Measurements from ENCODE around the gene CEP89. TPM values are rescaled to one million over a fixed set of nuclear protein-coding genes. Genes with fewer than 3 reads are reported as not detected.
"Not testable (repeated sequence)": the region's sequence is repeated elsewhere in the genome, so short reads cannot be mapped to it uniquely, and the experiment has no call there.

Gene CEP89
- total RNA-seq, 3 donors from 2014 or later = 14.8 to 17.8 (median 14.8) TPM

DNA sequence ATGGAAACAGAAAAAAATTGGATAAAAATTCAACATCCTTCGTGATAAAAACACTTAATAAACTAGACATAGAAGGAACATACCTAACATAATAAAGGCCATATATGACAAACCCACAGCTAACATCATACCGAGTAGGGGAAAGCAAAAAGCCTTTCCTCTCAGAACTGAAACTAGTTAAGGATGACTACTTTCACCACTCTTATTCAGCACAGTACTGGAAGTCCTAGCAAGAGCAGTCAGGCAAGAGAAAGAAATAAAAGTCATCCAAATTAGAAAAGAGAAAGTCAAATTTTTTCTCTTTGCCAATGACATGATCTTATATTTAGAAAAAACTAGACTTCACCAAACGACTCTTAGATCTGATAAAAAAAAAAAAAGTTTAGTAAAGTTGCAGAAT lies 76.4 kb downstream of the CEP89 start:
- ATAC-seq = peak; percentile 54 to 55
- H3K36me3 Mint-ChIP-seq (ENCODE audit: insufficient read depth) = peaks cover 52% of the 10 kb centered on the region
- no peak for DNase-seq
- no peaks in the 10 kb centered on the region for H3K27me3 Mint-ChIP-seq (ENCODE audit: low read depth)
- H3K4me1 Mint-ChIP-seq (ENCODE audit: low read depth) = peaks cover 6% of the 10 kb centered on the region
- peaks cover 28% of the 10 kb centered on the region for H3K9me3 Mint-ChIP-seq
- no peak overlapping the region for H3K4me3 Mint-ChIP-seq

DNA sequence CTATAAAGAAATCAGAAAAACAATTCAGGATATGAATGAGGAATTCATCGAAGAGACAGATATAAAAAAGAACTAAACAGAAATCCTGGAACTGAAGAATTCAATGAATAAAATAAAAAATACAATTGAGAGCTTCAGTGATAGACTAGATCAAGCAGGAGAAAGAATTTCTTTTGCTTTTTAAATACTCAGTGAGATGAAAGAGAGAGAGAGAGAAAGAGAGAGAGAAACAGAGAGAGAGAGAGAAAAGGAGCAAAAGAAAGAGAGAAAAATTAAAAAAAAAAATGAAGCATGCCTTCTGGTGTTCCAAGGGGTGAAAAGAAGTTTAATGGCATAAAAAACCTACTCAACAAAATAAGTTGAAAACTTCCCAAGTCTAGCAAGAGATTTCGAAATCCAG lies 80.1 kb downstream of the CEP89 start:
- Mint-ChIP-seq H3K4me3 (no peak overlapping the region), H3K9me3 (peaks cover 28% of the 10 kb centered on the region), H3K4me1 (ENCODE audit: low read depth) (peaks cover 4% of the 10 kb centered on the region), H3K36me3 (ENCODE audit: insufficient read depth) (peaks cover 38% of the 10 kb centered on the region), H3K27me3 (ENCODE audit: low read depth) (no peaks in the 10 kb centered on the region)
- ATAC-seq (no peak), DNase-seq (no peak)

DNA sequence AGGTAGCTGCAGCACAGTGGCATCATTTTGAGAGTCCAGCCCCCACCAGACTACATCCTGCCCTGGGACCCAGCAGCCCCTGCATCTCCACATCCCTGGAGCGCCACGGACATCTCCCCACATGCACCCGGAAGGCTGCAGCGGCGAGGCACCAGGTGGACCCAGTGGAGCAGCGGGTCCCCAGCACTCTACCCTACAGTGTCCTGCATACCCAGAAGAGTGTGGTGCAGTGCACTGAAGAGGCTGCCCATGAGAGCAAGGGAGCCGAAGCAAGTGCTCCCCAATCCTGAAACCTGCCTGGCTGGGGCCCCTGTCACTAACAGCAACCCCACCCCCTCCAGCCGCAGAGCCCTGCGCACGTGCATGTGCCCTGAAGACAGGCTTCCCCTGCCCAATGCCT lies 80.9 kb downstream of the CEP89 start:
- ATAC-seq (no peak), DNase-seq (no peak)
- H3K9me3 Mint-ChIP-seq = peaks cover 28% of the 10 kb centered on the region
- H3K36me3 Mint-ChIP-seq (ENCODE audit: insufficient read depth) = peaks cover 41% of the 10 kb centered on the region
- H3K4me3 Mint-ChIP-seq = no peak overlapping the region
- H3K27me3 Mint-ChIP-seq (ENCODE audit: low read depth) = no peaks in the 10 kb centered on the region
- H3K4me1 Mint-ChIP-seq (ENCODE audit: low read depth) = peaks cover 2% of the 10 kb centered on the region

DNA sequence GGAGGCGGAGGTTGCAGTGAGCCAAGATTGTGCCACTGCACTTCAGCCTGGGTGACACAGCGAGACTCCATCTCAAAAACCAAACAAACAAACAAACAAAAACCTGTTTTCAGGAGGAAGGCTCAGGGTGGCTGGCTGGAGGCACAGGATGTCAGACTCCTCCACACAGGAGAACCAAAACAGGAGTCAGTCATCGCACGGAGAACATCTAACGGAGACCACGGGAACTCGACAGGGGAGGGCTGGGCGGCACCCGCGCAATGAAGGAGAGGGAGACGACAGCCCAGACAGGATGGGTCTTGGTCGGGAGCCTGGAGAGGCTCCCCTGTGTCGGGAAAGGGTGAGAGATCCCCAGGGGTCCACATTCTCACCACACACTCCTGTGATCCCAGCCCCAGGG lies 81.4 kb downstream of the CEP89 start:
- Mint-ChIP-seq H3K4me3 (no peak overlapping the region), H3K9me3 (peaks cover 28% of the 10 kb centered on the region), H3K36me3 (ENCODE audit: insufficient read depth) (peaks cover 41% of the 10 kb centered on the region), H3K27me3 (ENCODE audit: low read depth) (no peaks in the 10 kb centered on the region), H3K4me1 (ENCODE audit: low read depth) (peaks cover 2% of the 10 kb centered on the region)
- ATAC-seq (no peak), DNase-seq (no peak)

DNA sequence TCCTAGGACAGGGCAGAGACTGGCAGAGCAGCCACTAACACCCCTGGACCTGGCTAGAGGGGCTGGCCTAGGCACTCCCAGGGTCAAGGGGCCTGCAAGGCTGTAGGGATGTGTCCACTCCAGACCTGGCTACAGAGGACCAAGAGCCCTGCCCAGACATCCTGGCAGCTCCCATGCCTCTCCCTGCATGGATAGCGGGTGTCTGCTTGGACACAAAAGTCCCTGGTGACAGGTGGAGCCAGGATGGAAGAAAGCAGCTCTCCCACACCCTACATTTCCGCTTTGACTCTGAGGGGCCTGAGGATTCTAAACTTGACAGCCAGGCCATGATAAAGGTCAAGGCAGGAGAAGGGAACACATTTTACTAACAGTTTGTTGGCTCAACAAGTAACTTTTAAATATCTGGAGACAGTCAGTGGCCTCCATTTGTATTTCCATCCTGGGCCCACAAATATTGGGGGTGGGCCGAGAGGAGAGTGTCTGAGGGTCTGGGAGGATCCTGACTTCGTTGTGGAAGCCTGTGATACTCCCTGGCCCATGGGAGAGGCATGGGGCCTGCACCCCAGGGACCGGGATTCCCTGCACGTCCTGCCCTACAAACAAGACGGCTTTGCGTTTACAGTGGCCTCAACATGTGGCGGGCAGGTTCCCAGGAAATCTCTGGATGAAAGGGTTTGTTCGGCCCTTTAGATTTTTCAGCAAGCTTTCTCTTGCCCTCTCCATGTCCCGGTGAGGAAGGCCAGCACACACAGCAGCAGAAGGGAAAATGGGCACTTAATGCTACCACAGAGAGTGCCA lies 82.4 kb downstream of the CEP89 start:
- Mint-ChIP-seq H3K27me3 (ENCODE audit: low read depth) (no peaks in the 10 kb centered on the region), H3K4me1 (ENCODE audit: low read depth) (no peaks in the 10 kb centered on the region), H3K4me3 (no peak overlapping the region), H3K36me3 (ENCODE audit: insufficient read depth) (peaks cover 32% of the 10 kb centered on the region), H3K9me3 (peaks cover 24% of the 10 kb centered on the region)
- DNase-seq (no peak), ATAC-seq (no peak)

DNA sequence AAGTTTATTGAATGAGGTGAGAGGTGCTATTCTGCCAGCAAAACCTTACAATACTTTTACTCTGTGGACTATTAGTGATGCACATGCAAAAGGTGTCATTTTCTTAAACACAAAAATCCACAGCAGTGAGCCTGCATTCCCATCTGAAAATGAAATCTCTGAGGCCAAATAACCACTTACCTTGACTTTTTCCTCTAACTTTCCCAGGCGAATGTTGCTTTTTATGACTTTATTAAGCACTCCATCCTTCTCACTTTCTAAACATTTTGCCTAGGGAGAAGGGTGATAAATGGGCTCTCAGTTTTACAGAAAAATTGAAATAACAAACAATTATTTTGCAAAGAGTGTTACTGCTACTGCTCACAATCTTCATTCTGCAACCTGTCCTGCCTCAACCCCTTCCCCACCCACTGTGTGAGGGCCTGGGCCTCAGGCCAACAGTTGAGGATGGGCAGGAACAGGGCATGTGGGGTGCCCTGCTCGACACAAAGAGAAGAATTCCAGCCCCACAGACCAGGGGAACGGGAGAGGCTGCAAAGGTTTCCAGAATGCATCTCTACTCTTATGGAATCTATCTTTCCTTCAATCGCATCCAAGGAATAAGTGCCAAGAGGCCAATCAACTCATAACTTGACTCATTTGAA lies 84.1 kb downstream of the CEP89 start:
- Mint-ChIP-seq H3K4me1 (ENCODE audit: low read depth) (no peaks in the 10 kb centered on the region), H3K36me3 (ENCODE audit: insufficient read depth) (peaks cover 18% of the 10 kb centered on the region), H3K27me3 (ENCODE audit: low read depth) (no peaks in the 10 kb centered on the region), H3K4me3 (no peak overlapping the region), H3K9me3 (peaks cover 9% of the 10 kb centered on the region)
- no peak for DNase-seq
- no peak for ATAC-seq

DNA sequence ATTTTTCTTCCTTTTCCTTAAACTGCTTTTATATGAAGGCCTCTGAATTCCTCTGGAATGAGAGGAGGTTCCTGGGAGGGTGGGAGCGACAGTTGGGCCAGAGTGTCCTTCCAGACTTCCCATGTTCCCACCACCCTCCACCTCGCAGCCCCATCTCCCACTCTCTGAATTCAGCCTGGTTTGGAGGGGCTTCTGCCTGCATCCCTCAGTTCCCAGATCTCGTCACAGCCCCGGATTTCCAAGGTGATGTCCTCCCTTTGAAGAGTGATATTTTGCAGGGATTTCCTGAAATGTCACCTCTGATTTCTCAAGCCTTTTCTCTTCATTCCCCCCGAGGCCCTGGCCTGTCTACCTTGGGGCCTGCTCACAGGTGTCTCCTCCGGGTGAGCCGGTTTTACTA lies 85.5 kb downstream of the CEP89 start:
- no peaks in the 10 kb centered on the region for H3K27me3 Mint-ChIP-seq (ENCODE audit: low read depth)
- peaks cover under 1% of the 10 kb centered on the region for H3K9me3 Mint-ChIP-seq
- H3K4me3 Mint-ChIP-seq = no peak overlapping the region

DNA sequence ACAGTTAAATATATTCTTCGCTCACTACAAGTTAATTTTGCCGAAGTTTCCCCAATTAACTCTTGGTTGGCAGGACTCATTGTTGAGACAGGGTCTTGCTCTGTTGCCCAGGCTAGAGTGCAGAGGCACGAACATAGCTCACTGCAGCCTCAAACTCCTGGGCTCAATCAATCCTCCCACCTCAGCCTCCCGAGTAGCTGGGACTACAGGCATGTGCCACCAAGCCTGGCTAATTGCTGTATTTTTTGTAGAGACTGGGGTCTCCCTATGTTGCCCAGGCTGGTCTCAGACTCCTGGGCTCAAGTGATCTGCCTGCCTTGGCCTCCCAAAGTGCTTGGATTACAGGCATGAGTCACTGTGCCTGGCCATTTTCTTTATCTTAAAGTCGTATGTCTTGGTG lies 86.5 kb downstream of the CEP89 start:
- DNase-seq; ATAC-seq; H3K4me3 Mint-ChIP-seq; H3K27me3 Mint-ChIP-seq (ENCODE audit: low read depth); H3K4me1 Mint-ChIP-seq (ENCODE audit: low read depth); H3K36me3 Mint-ChIP-seq (ENCODE audit: insufficient read depth); H3K9me3 Mint-ChIP-seq: not testable (repeated sequence)

More for the DNA sequence above, 85.5 kb downstream of the CEP89 start:
- no peak for DNase-seq
- ATAC-seq = no peak
- Mint-ChIP-seq H3K36me3 (ENCODE audit: insufficient read depth) (peaks cover 8% of the 10 kb centered on the region), H3K4me1 (ENCODE audit: low read depth) (no peaks in the 10 kb centered on the region)

DNA sequence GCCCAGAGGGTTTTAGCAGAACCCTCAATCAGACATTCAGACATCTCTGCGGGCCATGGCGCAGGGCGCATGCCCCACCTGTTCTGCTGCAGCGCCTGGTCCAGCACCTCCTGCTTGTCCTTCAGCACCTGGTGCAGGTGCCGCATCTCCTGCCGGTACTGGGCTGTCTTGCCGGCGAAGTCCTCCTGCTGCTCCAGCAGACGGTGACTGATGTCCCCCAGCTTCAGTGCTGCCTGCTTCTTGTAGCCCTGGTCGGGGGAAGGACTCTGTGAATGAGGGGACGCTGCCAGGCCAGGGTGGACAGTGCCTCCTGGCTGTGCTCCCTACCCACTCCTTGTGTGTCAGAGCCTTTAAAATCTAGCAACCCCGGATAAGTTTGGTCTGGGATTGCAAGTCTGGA lies 90.0 kb downstream of the CEP89 start:
- H3K36me3 Mint-ChIP-seq (ENCODE audit: insufficient read depth) = peaks cover 14% of the 10 kb centered on the region
- no peak overlapping the region for H3K4me3 Mint-ChIP-seq
- no peaks in the 10 kb centered on the region for H3K9me3 Mint-ChIP-seq
- no peaks in the 10 kb centered on the region for H3K27me3 Mint-ChIP-seq (ENCODE audit: low read depth)
- ATAC-seq = no peak
- DNase-seq = no peak
- H3K4me1 Mint-ChIP-seq (ENCODE audit: low read depth) = no peaks in the 10 kb centered on the region

DNA sequence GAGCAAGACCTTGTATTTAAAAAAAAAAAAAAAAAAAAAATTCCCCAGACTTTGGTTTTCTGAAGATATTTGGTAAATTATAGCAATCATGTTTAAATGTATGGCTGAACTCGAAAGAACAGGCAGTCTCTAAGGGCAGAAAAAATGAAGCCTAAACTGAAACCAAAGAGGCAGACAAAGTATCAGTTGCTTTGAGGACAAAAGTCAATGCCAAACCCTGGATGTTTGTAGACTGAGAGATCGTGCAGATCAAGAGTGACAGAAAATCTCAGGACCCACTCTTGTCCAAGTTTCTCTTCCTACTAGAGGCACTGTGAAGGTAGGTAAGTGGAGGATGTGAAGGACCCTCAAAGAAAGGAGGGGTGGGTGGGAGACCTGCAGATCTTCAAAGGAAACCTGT lies 91.1 kb downstream of the CEP89 start:
- no peaks in the 10 kb centered on the region for H3K4me1 Mint-ChIP-seq (ENCODE audit: low read depth)
- H3K9me3 Mint-ChIP-seq = no peaks in the 10 kb centered on the region
- DNase-seq = no peak
- H3K36me3 Mint-ChIP-seq (ENCODE audit: insufficient read depth) = peaks cover 9% of the 10 kb centered on the region
- H3K27me3 Mint-ChIP-seq (ENCODE audit: low read depth) = no peaks in the 10 kb centered on the region
- no peak overlapping the region for H3K4me3 Mint-ChIP-seq
- ATAC-seq = no peak

DNA sequence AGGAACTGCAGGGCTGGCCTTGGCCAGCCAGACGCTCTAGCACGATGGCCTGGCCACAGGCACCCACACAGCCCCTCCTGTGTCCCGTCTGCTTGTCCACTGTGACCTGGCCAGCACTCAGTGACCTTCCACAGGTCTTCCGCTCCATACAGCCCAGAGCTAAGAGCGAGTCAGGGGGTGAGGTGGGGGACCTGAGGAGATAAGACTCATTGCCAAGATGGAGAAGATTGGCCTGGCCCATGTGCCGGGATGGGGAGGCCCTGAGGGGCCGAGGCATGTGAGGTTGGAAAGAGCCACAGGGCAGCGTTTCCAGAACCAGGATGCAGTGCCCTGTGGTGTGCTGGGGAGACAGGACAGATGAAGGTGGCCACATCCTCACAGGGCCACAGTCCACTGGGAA lies 92.0 kb downstream of the CEP89 start:
- Mint-ChIP-seq H3K4me3 (no peak overlapping the region), H3K4me1 (ENCODE audit: low read depth) (no peaks in the 10 kb centered on the region), H3K27me3 (ENCODE audit: low read depth) (no peaks in the 10 kb centered on the region), H3K36me3 (ENCODE audit: insufficient read depth) (peaks cover 9% of the 10 kb centered on the region), H3K9me3 (no peaks in the 10 kb centered on the region)
- DNase-seq = no peak
- ATAC-seq = no peak

DNA sequence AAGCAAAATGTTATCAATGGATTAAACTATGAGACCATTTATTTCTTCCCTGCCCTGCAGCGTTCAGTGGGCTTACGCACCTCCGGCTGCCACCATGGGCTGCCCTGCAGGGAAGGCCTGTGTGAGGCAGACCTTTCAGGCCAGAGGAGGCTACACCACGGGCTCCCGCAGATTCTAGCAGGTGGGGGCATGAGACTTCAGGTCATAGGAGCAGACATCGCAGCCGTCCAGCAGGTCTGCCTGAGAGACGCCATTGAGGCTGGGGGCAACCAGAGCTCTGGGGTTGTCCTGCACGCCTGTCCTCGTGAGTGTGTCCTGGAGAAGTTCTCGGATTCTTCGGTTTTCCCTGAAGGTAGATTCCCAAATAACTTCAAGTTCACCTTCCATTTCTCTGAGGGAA lies 92.8 kb downstream of the CEP89 start:
- Mint-ChIP-seq H3K9me3 (no peaks in the 10 kb centered on the region), H3K4me3 (no peak overlapping the region), H3K4me1 (ENCODE audit: low read depth) (no peaks in the 10 kb centered on the region), H3K36me3 (ENCODE audit: insufficient read depth) (peaks cover 7% of the 10 kb centered on the region), H3K27me3 (ENCODE audit: low read depth) (no peaks in the 10 kb centered on the region)
- ATAC-seq (no peak), DNase-seq (no peak)

DNA sequence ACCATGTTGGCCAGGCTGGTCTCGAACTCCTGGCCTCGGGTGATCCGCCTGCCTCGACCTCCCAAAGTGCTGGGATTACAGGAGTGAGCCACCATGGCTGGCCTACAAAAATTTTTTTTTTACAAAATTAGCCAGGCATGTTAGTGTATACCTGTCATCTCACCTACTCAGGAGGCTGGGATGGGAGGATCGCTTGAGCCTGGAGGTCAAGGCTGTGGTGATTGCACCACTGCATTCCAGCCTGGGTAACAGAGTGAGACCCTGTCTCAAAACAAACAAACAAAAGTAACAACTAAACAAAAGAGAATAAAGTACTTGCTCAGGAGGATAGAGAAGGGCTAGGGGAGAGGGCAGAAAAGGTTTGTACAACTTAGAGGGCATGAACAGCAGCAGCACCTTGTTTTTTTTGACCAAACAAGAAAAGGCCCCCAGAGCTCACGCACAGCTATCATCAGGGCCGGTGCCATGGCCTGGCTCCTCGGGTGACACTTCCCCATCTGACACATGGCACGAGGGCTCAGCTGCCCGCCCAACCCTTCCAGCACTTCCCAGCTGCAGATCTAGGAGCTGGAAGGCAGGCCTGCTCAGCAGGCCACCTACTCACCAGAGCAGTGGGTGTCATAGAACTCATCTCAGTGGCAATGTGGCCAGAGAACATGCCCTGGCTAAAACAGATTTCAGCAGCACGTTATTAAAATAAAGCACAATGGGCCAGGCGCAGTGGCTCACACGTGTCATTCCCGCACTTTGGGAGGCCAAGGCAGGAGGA lies 93.6 kb downstream of the CEP89 start:
- Mint-ChIP-seq H3K27me3 (ENCODE audit: low read depth) (no peaks in the 10 kb centered on the region), H3K4me3 (no peak overlapping the region), H3K4me1 (ENCODE audit: low read depth) (no peaks in the 10 kb centered on the region), H3K36me3 (ENCODE audit: insufficient read depth) (peaks cover 7% of the 10 kb centered on the region), H3K9me3 (no peaks in the 10 kb centered on the region)
- no peak for ATAC-seq
- no peak for DNase-seq

DNA sequence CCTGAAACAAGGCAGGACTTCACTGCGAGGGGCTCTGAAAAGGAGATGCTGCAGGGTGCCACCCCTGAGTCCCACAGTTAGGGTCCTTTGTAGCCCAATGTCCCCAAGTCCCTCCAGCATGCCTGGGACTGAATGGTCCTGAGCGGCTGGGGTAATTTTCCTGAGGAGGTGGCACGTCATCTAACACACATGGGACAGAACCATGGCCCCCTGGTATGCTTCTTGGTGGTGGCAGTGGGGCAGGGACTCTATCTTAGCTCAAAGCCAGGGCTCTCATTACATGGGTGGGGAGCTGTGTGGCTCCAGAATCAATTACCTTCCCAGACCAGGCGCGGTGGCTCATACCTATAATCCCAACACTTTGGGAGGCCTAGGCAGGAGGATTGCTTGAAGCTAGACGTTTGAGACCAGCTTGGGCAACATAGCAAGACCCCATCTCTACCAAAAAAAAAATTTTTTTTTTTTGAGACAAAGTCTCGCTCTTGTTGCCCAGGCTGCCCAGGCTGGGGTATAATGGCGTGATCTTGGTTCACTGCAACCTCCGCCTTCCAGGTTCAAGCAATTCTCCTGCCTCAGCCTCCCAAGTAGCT lies 94.3 kb downstream of the CEP89 start:
- no peak for DNase-seq
- H3K4me3 Mint-ChIP-seq = no peak overlapping the region
- ATAC-seq = no peak

More for the DNA sequence above, 94.3 kb downstream of the CEP89 start:
- Mint-ChIP-seq H3K36me3 (ENCODE audit: insufficient read depth) (peaks cover 7% of the 10 kb centered on the region), H3K9me3 (no peaks in the 10 kb centered on the region), H3K4me1 (ENCODE audit: low read depth) (no peaks in the 10 kb centered on the region), H3K27me3 (ENCODE audit: low read depth) (no peaks in the 10 kb centered on the region)

Data from activated T-cell treated with anti-CD3 and anti-CD28 coated beads, Interleukin-2, amount 50 U/mL, for 4 hours (primary cell).